GM19438 (cell line): ENCODE results near the gene NSMCE1.

Experiments
- ATAC-seq: cut with Tn5 transposase; IDR thresholded peaks from one replicate; pipeline ENCODE4 v1.9.1; 2021; ENCODE audit warnings: low read depth; ENCODE audit not compliant: unreplicated experiment

NSMCE1 gene

GRCh38 chr16:27245276-27246172, 23.0 kb downstream of the NSMCE1 start:
- no peak for ATAC-seq

- no peak for ATAC-seq
Observed at GRCh38 chr16:27244363-27244755, 24.2 kb downstream of the NSMCE1 start.

- no peak for ATAC-seq
Observed at GRCh38 chr16:27243725-27244362, 24.7 kb downstream of the NSMCE1 start.

GRCh38 chr16:27242868-27243590, 25.5 kb downstream of the NSMCE1 start:
- ATAC-seq, result no peak

GRCh38 chr16:27242398-27242797, 26.2 kb downstream of the NSMCE1 start:
- no peak for ATAC-seq

- ATAC-seq, result no peak
Observed at GRCh38 chr16:27241658-27242057, 26.9 kb downstream of the NSMCE1 start.

GRCh38 chr16:27240948-27241531, 27.5 kb downstream of the NSMCE1 start:
- no peak for ATAC-seq

GRCh38 chr16:27239906-27240655, 28.5 kb downstream of the NSMCE1 start:
- ATAC-seq, result no peak

- no peak for ATAC-seq
Observed at GRCh38 chr16:27239026-27239425, 29.5 kb downstream of the NSMCE1 start.

- ATAC-seq, result no peak
Observed at GRCh38 chr16:27238591-27238990, 30.0 kb downstream of the NSMCE1 start.

GRCh38 chr16:27238016-27238587, 30.5 kb downstream of the NSMCE1 start:
- no peak for ATAC-seq

- peak; percentile 55 for ATAC-seq
Observed at GRCh38 chr16:27237219-27238015, 31.2 kb downstream of the NSMCE1 start.

GRCh38 chr16:27236635-27237218, 31.8 kb downstream of the NSMCE1 start:
- ATAC-seq, result no peak

GRCh38 chr16:27235938-27236245, 32.7 kb downstream of the NSMCE1 start:
- no peak for ATAC-seq

GRCh38 chr16:27235055-27235937, 33.3 kb downstream of the NSMCE1 start:
- ATAC-seq, result no peak

- ATAC-seq, result no peak
Observed at GRCh38 chr16:27234603-27235002, 34.0 kb downstream of the NSMCE1 start.

GRCh38 chr16:27234171-27234570, 34.4 kb downstream of the NSMCE1 start:
- no peak for ATAC-seq

GRCh38 chr16:27233731-27234130, 34.8 kb downstream of the NSMCE1 start:
- no peak for ATAC-seq
